ES-I3 (cell line): ENCODE results near the gene FBXO34.

Experiments
- H3K36me3 ChIP-seq: 2 replicates; pipeline ENCODE4 v1.6.1; 2013; ENCODE audit warnings: mild to moderate bottlenecking, low read length, control low read depth, moderate library complexity; ENCODE audit not compliant: insufficient read depth
- H3K4me1 ChIP-seq: 2 replicates; pipeline ENCODE4 v1.6.1; 2013; ENCODE audit warnings: mild to moderate bottlenecking, control low read depth, low read length; ENCODE audit not compliant: insufficient read depth
- H3K9ac ChIP-seq: 2 replicates; pipeline ENCODE4 v1.6.1; 2013; ENCODE audit warnings: low read depth, mild to moderate bottlenecking, low read length, moderate library complexity
- H3K9me3 ChIP-seq: 2 replicates; pipeline ENCODE4 v1.6.1; 2013; ENCODE audit warnings: mild to moderate bottlenecking, low read length, moderate library complexity; ENCODE audit not compliant: control insufficient read depth, insufficient read depth

Gene FBXO34

GRCh38 chr14:55281316-55281839 is 10.2 kb downstream of the FBXO34 start:
- H3K9ac ChIP-seq: no peak overlapping the region
- H3K36me3 ChIP-seq: 0 out of 2 replicates have a peak, but pooled peaks cover 3% of the 10 kb centered on the region
- H3K4me1 ChIP-seq: no peaks in the 10 kb centered on the region
- H3K9me3 ChIP-seq: no peaks in the 10 kb centered on the region

- Histone ChIP-seq H3K9ac (no peak overlapping the region), H3K36me3 (no peaks in the 10 kb centered on the region), H3K9me3 (no peaks in the 10 kb centered on the region), H3K4me1 (no peaks in the 10 kb centered on the region)
These were observed 13.9 kb downstream of the FBXO34 start for GRCh38 chr14:55285048-55285652.

- Histone ChIP-seq H3K9ac (no peak overlapping the region), H3K9me3 (no peaks in the 10 kb centered on the region), H3K4me1 (no peaks in the 10 kb centered on the region), H3K36me3 (no peaks in the 10 kb centered on the region)
These were observed 17.2 kb downstream of the FBXO34 start for GRCh38 chr14:55288439-55288838.

GRCh38 chr14:55291480-55292081 is 20.4 kb downstream of the FBXO34 start:
- Histone ChIP-seq H3K36me3 (no peaks in the 10 kb centered on the region), H3K9me3 (no peaks in the 10 kb centered on the region), H3K9ac (no peak overlapping the region), H3K4me1 (no peaks in the 10 kb centered on the region)

GRCh38 chr14:55294603-55295002 is 23.4 kb downstream of the FBXO34 start:
- no peak overlapping the region for H3K9ac ChIP-seq
- H3K9me3 ChIP-seq: no peaks in the 10 kb centered on the region
- no peaks in the 10 kb centered on the region for H3K4me1 ChIP-seq
- H3K36me3 ChIP-seq: no peaks in the 10 kb centered on the region

GRCh38 chr14:55297611-55298499 is 26.6 kb downstream of the FBXO34 start:
- peaks cover 5% of the 10 kb centered on the region; the same call in 1 of the 2 replicates for H3K4me1 ChIP-seq
- no peaks in the 10 kb centered on the region for H3K36me3 ChIP-seq
- H3K9me3 ChIP-seq: no peaks in the 10 kb centered on the region
- H3K9ac ChIP-seq: no peak overlapping the region

GRCh38 chr14:55298500-55298822 is 27.2 kb downstream of the FBXO34 start:
- Histone ChIP-seq H3K36me3 (no peaks in the 10 kb centered on the region), H3K9ac (no peak overlapping the region), H3K4me1 (peaks cover 6% of the 10 kb centered on the region; the same call in 1 of the 2 replicates), H3K9me3 (no peaks in the 10 kb centered on the region)

- Histone ChIP-seq H3K9ac (no peak overlapping the region), H3K9me3 (no peaks in the 10 kb centered on the region), H3K36me3 (no peaks in the 10 kb centered on the region), H3K4me1 (peaks cover 6% of the 10 kb centered on the region; the same call in 1 of the 2 replicates)
These were observed 30.4 kb downstream of the FBXO34 start for GRCh38 chr14:55301437-55302121.

- no peaks in the 10 kb centered on the region for H3K9me3 ChIP-seq
- H3K36me3 ChIP-seq: no peaks in the 10 kb centered on the region
- H3K9ac ChIP-seq: no peak overlapping the region
- H3K4me1 ChIP-seq: peaks cover 13% of the 10 kb centered on the region; the same call in 1 of the 2 replicates
These were observed 31.3 kb downstream of the FBXO34 start for GRCh38 chr14:55302367-55303124.

GRCh38 chr14:55303125-55303499 is 31.9 kb downstream of the FBXO34 start:
- no peaks in the 10 kb centered on the region for H3K36me3 ChIP-seq
- H3K9me3 ChIP-seq: no peaks in the 10 kb centered on the region
- peaks cover 13% of the 10 kb centered on the region; the same call in 1 of the 2 replicates for H3K4me1 ChIP-seq
- no peak overlapping the region for H3K9ac ChIP-seq

GRCh38 chr14:55303691-55304145 is 32.5 kb downstream of the FBXO34 start:
- Histone ChIP-seq H3K9me3 (no peaks in the 10 kb centered on the region), H3K9ac (no peak overlapping the region), H3K36me3 (no peaks in the 10 kb centered on the region), H3K4me1 (peaks cover 13% of the 10 kb centered on the region; the same call in 1 of the 2 replicates)

GRCh38 chr14:55306938-55307589 is 35.8 kb downstream of the FBXO34 start:
- Histone ChIP-seq H3K4me1 (peaks cover 13% of the 10 kb centered on the region; the same call in 1 of the 2 replicates), H3K9me3 (peaks cover 11% of the 10 kb centered on the region; the same call in 1 of the 2 replicates), H3K36me3 (no peaks in the 10 kb centered on the region), H3K9ac (no peak overlapping the region)

GRCh38 chr14:55309154-55309553 is 37.9 kb downstream of the FBXO34 start:
- Histone ChIP-seq H3K36me3 (no peaks in the 10 kb centered on the region), H3K9me3 (peaks cover 18% of the 10 kb centered on the region; the same call in 1 of the 2 replicates)

More at GRCh38 chr14:55309154-55309553, 37.9 kb downstream of the FBXO34 start:
- Histone ChIP-seq H3K4me1 (peaks cover 7% of the 10 kb centered on the region; the same call in 1 of the 2 replicates), H3K9ac (no peak overlapping the region)
